ENCODE results near the gene SPTB.

Gene SPTB

GRCh38 chr14:64846319-64846718 is 33.4 kb downstream of the SPTB start:
- Histone ChIP-seq H3K14ac (ENCODE audit: low read length in 2 of 2) (no peak overlapping the region), H2BK15ac (ENCODE audit: low read depth, poor library complexity, severe bottlenecking) (no peak overlapping the region), H3K4me3 (ENCODE audit: insufficient read depth in 1 of 2, low read depth in 1 of 2, low read length in 2 of 2) (no peak overlapping the region), H4K8ac (ENCODE audit: low read length) (no peak overlapping the region), H3K4me1 (ENCODE audit: control insufficient read depth, insufficient read depth, low read depth, low read length) (peaks cover 11% of the 10 kb centered on the region), H3K4me2 (ENCODE audit: low read length, poor library complexity, severe bottlenecking) (no peak overlapping the region), H2BK12ac (ENCODE audit: low read length in 2 of 2) (no peak overlapping the region), H3K9ac (ENCODE audit: low read length) (no peak overlapping the region), H3K27ac (ENCODE audit: low read length, poor library complexity, severe bottlenecking) (no peak overlapping the region), H2AK5ac (ENCODE audit: low read length, severe bottlenecking) (no peak overlapping the region), H3K23ac (ENCODE audit: low read length in 2 of 2) (no peak overlapping the region), H2AFZ (ENCODE audit: low read depth, low read length) (no peak overlapping the region), H2BK5ac (ENCODE audit: low read depth, low read length, poor library complexity, severe bottlenecking) (no peak overlapping the region), H3K4ac (ENCODE audit: low read depth in 1 of 2, low read length in 2 of 2) (no peak overlapping the region), H3K27me3 (ENCODE audit: control insufficient read depth in 1 of 2, insufficient read depth in 1 of 2, low read length in 2 of 2) (peaks cover 62 to 86% of the 10 kb centered on the region in 2 experiments), H3K9me3 (ENCODE audit: control insufficient read depth, low read length) (no peaks in the 10 kb centered on the region), H3K79me1 (replicated peaks; ENCODE audit: low read length, poor library complexity, severe bottlenecking) (no peaks in the 10 kb centered on the region), H3K36me3 (ENCODE audit: control insufficient read depth in 1 of 2, insufficient read depth in 2 of 2, low read depth in 1 of 2, low read length in 2 of 2) (no peaks in the 10 kb centered on the region), H3K18ac (ENCODE audit: low read depth in 1 of 2, low read length in 2 of 2) (no peak overlapping the region), H4K91ac (ENCODE audit: low read length) (no peak overlapping the region), H2BK120ac (ENCODE audit: low read depth, low read length) (no peak overlapping the region)
- DNase-seq = no peak
- WGBS = 97% methylated on average over 4 of the region's 4 CpGs

- no peaks in the 10 kb centered on the region for H3K9me3 ChIP-seq (ENCODE audit: control insufficient read depth, low read length)
- H2BK120ac ChIP-seq (ENCODE audit: low read depth, low read length) = no peak overlapping the region
- H2BK15ac ChIP-seq (ENCODE audit: low read depth, poor library complexity, severe bottlenecking) = no peak overlapping the region
- H3K27ac ChIP-seq (ENCODE audit: low read length, poor library complexity, severe bottlenecking) = no peak overlapping the region
- H3K4me2 ChIP-seq (ENCODE audit: low read length, poor library complexity, severe bottlenecking) = no peak overlapping the region
- H2BK12ac ChIP-seq (ENCODE audit: low read length in 2 of 2) = no peak overlapping the region
- H3K18ac ChIP-seq (ENCODE audit: low read depth in 1 of 2, low read length in 2 of 2) = no peak overlapping the region
- H3K23ac ChIP-seq (ENCODE audit: low read length in 2 of 2) = no peak overlapping the region
- H3K9ac ChIP-seq (ENCODE audit: low read length) = no peak overlapping the region
- no peak overlapping the region for H2BK5ac ChIP-seq (ENCODE audit: low read depth, low read length, poor library complexity, severe bottlenecking)
- peaks cover 12% of the 10 kb centered on the region for H3K4me1 ChIP-seq (ENCODE audit: control insufficient read depth, insufficient read depth, low read depth, low read length)
- H3K4ac ChIP-seq (ENCODE audit: low read depth in 1 of 2, low read length in 2 of 2) = no peak overlapping the region
- no peak overlapping the region for H4K91ac ChIP-seq (ENCODE audit: low read length)
- H3K36me3 ChIP-seq (ENCODE audit: control insufficient read depth in 1 of 2, insufficient read depth in 2 of 2, low read depth in 1 of 2, low read length in 2 of 2) = no peaks in the 10 kb centered on the region
- DNase-seq = no peak
- H3K27me3 ChIP-seq (ENCODE audit: control insufficient read depth in 1 of 2, insufficient read depth in 1 of 2, low read length in 2 of 2) = peaks cover 58 to 86% of the 10 kb centered on the region in 2 experiments
- WGBS = 56% methylated on average over 4 of the region's 6 CpGs
- H4K8ac ChIP-seq (ENCODE audit: low read length) = no peak overlapping the region
- no peak overlapping the region for H3K4me3 ChIP-seq (ENCODE audit: insufficient read depth in 1 of 2, low read depth in 1 of 2, low read length in 2 of 2)
- no peak overlapping the region for H3K14ac ChIP-seq (ENCODE audit: low read length in 2 of 2)
- no peaks in the 10 kb centered on the region for H3K79me1 ChIP-seq (replicated peaks; ENCODE audit: low read length, poor library complexity, severe bottlenecking)
- no peak overlapping the region for H2AFZ ChIP-seq (ENCODE audit: low read depth, low read length)
- no peak overlapping the region for H2AK5ac ChIP-seq (ENCODE audit: low read length, severe bottlenecking)
Observed at GRCh38 chr14:64845878-64846277, 33.8 kb downstream of the SPTB start.

- no peaks in the 10 kb centered on the region for H3K36me3 ChIP-seq (ENCODE audit: control insufficient read depth in 1 of 2, insufficient read depth in 2 of 2, low read depth in 1 of 2, low read length in 2 of 2)
- no peak overlapping the region for H3K4ac ChIP-seq (ENCODE audit: low read depth in 1 of 2, low read length in 2 of 2)
- H2BK5ac ChIP-seq (ENCODE audit: low read depth, low read length, poor library complexity, severe bottlenecking) = no peak overlapping the region
- peaks cover 12% of the 10 kb centered on the region for H3K4me1 ChIP-seq (ENCODE audit: control insufficient read depth, insufficient read depth, low read depth, low read length)
- H2AK5ac ChIP-seq (ENCODE audit: low read length, severe bottlenecking) = no peak overlapping the region
- H3K9me3 ChIP-seq (ENCODE audit: control insufficient read depth, low read length) = no peaks in the 10 kb centered on the region
- H3K18ac ChIP-seq (ENCODE audit: low read depth in 1 of 2, low read length in 2 of 2) = no peak overlapping the region
- no peak overlapping the region for H2BK15ac ChIP-seq (ENCODE audit: low read depth, poor library complexity, severe bottlenecking)
- H3K4me3 ChIP-seq (ENCODE audit: insufficient read depth in 1 of 2, low read depth in 1 of 2, low read length in 2 of 2) = no peak overlapping the region
- no peak overlapping the region for H3K9ac ChIP-seq (ENCODE audit: low read length)
- no peak overlapping the region for H2BK12ac ChIP-seq (ENCODE audit: low read length in 2 of 2)
- H3K23ac ChIP-seq (ENCODE audit: low read length in 2 of 2) = no peak overlapping the region
- H3K14ac ChIP-seq (ENCODE audit: low read length in 2 of 2) = no peak overlapping the region
- no peak overlapping the region for H2BK120ac ChIP-seq (ENCODE audit: low read depth, low read length)
- no peaks in the 10 kb centered on the region for H3K79me1 ChIP-seq (replicated peaks; ENCODE audit: low read length, poor library complexity, severe bottlenecking)
- H3K27ac ChIP-seq (ENCODE audit: low read length, poor library complexity, severe bottlenecking) = no peak overlapping the region
- DNase-seq = no peak
- peaks cover 50 to 86% of the 10 kb centered on the region in 2 experiments for H3K27me3 ChIP-seq (ENCODE audit: control insufficient read depth in 1 of 2, insufficient read depth in 1 of 2, low read length in 2 of 2)
- H2AFZ ChIP-seq (ENCODE audit: low read depth, low read length) = no peak overlapping the region
- no peak overlapping the region for H4K8ac ChIP-seq (ENCODE audit: low read length)
- no peak overlapping the region for H4K91ac ChIP-seq (ENCODE audit: low read length)
- no peak overlapping the region for H3K4me2 ChIP-seq (ENCODE audit: low read length, poor library complexity, severe bottlenecking)
- 93% methylated on average over 3 of the region's 3 CpGs for WGBS
Observed at GRCh38 chr14:64844969-64845536, 34.7 kb downstream of the SPTB start.

GRCh38 chr14:64844272-64844671 is 35.4 kb downstream of the SPTB start:
- Histone ChIP-seq H3K4me3 (ENCODE audit: insufficient read depth in 1 of 2, low read depth in 1 of 2, low read length in 2 of 2) (no peak overlapping the region), H3K27ac (ENCODE audit: low read length, poor library complexity, severe bottlenecking) (no peak overlapping the region), H2BK15ac (ENCODE audit: low read depth, poor library complexity, severe bottlenecking) (no peak overlapping the region), H4K8ac (ENCODE audit: low read length) (no peak overlapping the region), H3K9ac (ENCODE audit: low read length) (no peak overlapping the region), H2BK5ac (ENCODE audit: low read depth, low read length, poor library complexity, severe bottlenecking) (no peak overlapping the region), H3K18ac (ENCODE audit: low read depth in 1 of 2, low read length in 2 of 2) (no peak overlapping the region), H2BK120ac (ENCODE audit: low read depth, low read length) (no peak overlapping the region), H3K14ac (ENCODE audit: low read length in 2 of 2) (no peak overlapping the region), H2BK12ac (ENCODE audit: low read length in 2 of 2) (no peak overlapping the region), H3K36me3 (ENCODE audit: control insufficient read depth in 1 of 2, insufficient read depth in 2 of 2, low read depth in 1 of 2, low read length in 2 of 2) (no peaks in the 10 kb centered on the region), H3K9me3 (ENCODE audit: control insufficient read depth, low read length) (no peaks in the 10 kb centered on the region), H3K79me1 (replicated peaks; ENCODE audit: low read length, poor library complexity, severe bottlenecking) (no peaks in the 10 kb centered on the region), H4K91ac (ENCODE audit: low read length) (no peak overlapping the region), H2AK5ac (ENCODE audit: low read length, severe bottlenecking) (no peak overlapping the region), H3K23ac (ENCODE audit: low read length in 2 of 2) (no peak overlapping the region), H3K4ac (ENCODE audit: low read depth in 1 of 2, low read length in 2 of 2) (no peak overlapping the region), H3K4me1 (ENCODE audit: control insufficient read depth, insufficient read depth, low read depth, low read length) (peaks cover 12% of the 10 kb centered on the region), H3K4me2 (ENCODE audit: low read length, poor library complexity, severe bottlenecking) (no peak overlapping the region), H3K27me3 (ENCODE audit: control insufficient read depth in 1 of 2, insufficient read depth in 1 of 2, low read length in 2 of 2) (peaks cover 43 to 86% of the 10 kb centered on the region in 2 experiments), H2AFZ (ENCODE audit: low read depth, low read length) (no peak overlapping the region)
- WGBS = 92% methylated on average over 2 of the region's 2 CpGs
- DNase-seq = no peak
